Spleen (tissue), 11 donors: ENCODE results near the gene TBKBP1. TPM values are rescaled to one million over a fixed set of nuclear protein-coding genes. Genes with fewer than 3 reads are reported as not detected.

Experiments used
- DNase-seq: peaks from one replicate; pipeline ENCODE4 v3.0.0-alpha.2; 2020
- H3K27ac ChIP-seq, 8 donors: fragments of 200-600 bp; sonication (generic) in 7 of 8; 1 replicate in 4 of 8; 2 replicates in 4 of 8; pipeline versions ENCODE4 v1.5.0 to v1.8.0; 2016 to 2021; ENCODE audit warnings: inconsistent platforms in 4 of 8, mild to moderate bottlenecking in 4 of 8, moderate library complexity in 1 of 8
- H3K27me3 ChIP-seq, 7 donors: fragments of 200-600 bp; sonication (generic) in 6 of 7; replicated peaks in 1 of 7; 1 replicate in 4 of 7; 2 replicates in 3 of 7; pipeline versions ENCODE4 v1.5.0 to v1.8.0; 2016 to 2021; ENCODE audit warnings: inconsistent platforms in 3 of 7, mild to moderate bottlenecking in 1 of 7
- H3K36me3 ChIP-seq, 6 donors: fragments of 200-600 bp; sonication (generic) in 5 of 6; 1 replicate in 4 of 6; 2 replicates in 2 of 6; pipeline versions ENCODE4 v1.5.0 to v1.8.0; 2016 to 2021; ENCODE audit warnings: inconsistent platforms in 2 of 6
- H3K4me1 ChIP-seq, 6 donors: fragments of 200-600 bp; sonication (generic) in 5 of 6; 1 replicate in 3 of 6; 2 replicates in 3 of 6; pipeline versions ENCODE4 v1.5.0 to v1.8.0; 2016 to 2021; ENCODE audit warnings: inconsistent platforms in 3 of 6
- H3K4me3 ChIP-seq, 8 donors: fragments of 200-600 bp; sonication (generic) in 7 of 8; 1 replicate in 4 of 8; 2 replicates in 4 of 8; pipeline versions ENCODE4 v1.5.0 to v1.8.0; 2016 to 2021; ENCODE audit warnings: inconsistent platforms in 4 of 8, mild to moderate bottlenecking in 4 of 8, moderate library complexity in 2 of 8
- H3K9me3 ChIP-seq, 8 donors: fragments of 200-600 bp; sonication (generic) in 7 of 8; 1 replicate in 4 of 8; 2 replicates in 4 of 8; pipeline versions ENCODE4 v1.5.0 to v1.8.0; 2016 to 2021; ENCODE audit warnings: inconsistent platforms in 4 of 8
- CTCF ChIP-seq, 11 experiments: fragments of 200-600 bp in 7 of 11; fragments of 450-650 bp in 4 of 11; sonication (generic) in 4 of 11; IDR thresholded peaks in 8 of 11; conservative IDR thresholded peaks in 3 of 11; 1 replicate in 7 of 11; 2 replicates in 4 of 11; pipeline versions ENCODE4 v1.4.0 to v1.8.0; 2016 to 2021; ENCODE audit warnings: antibody characterized with exemption in 11 of 11, inconsistent platforms in 4 of 11, mild to moderate bottlenecking in 1 of 11
- POLR2A ChIP-seq, 3 donors: fragments of 450-650 bp; IDR thresholded peaks; one replicate each; pipeline ENCODE4 v1.5.1; 2017; ENCODE audit warnings: antibody characterized with exemption in 3 of 3, mild to moderate bottlenecking in 1 of 3
- POLR2AphosphoS5 ChIP-seq, 3 donors: sonication (generic); formaldehyde crosslinking; IDR thresholded peaks; one replicate each; pipeline ENCODE4 v1.5.1; 2017; ENCODE audit warnings: antibody characterized with exemption in 3 of 3
- WGBS, 5 donors: extraction: QIAGEN DNeasy Blood & Tissue Kit in 3 of 5; methylation state at CpG; one replicate each; pipeline versions ENCODE4 v1.1.5 to v1.1.7; 2013 to 2018; 5-methylcytosine and 5-hydroxymethylcytosine counted together
- intact Hi-C: fragments of 100-400 bp; cut with DNase I; formaldehyde crosslinking; loops from one replicate; pipeline ENCODE4 v1.15.0; 2023; ENCODE audit warnings: low total_unique reads
- polyA plus RNA-seq, 3 donors: library from polyadenylated mRNA; stranded (reverse); fragments of 200-250 nt; gene quantifications; one replicate each; pipeline ENCODE4 v1.2.1, GENCODE V29; 2013
- total RNA-seq, 7 donors: library from RNA; depleted of rRNA in 3 of 7; stranded (reverse); fragments of >200 nt in 3 of 7; fragmentation: NEBNext Ultra II Directional in 4 of 7; extraction: Animal tissue kit (Norgen Biotek cat#: 25700) in 4 of 7; gene quantifications; one replicate each; pipeline versions ENCODE4 v1.1.0 to v1.2.1, GENCODE V29; 2016 to 2021
- donor health status: healthy with polysubstance abuse.
- donor health status: DM: no; HTN: no; CAD: no; lungs with moderate emphysema.
- donor health status: DM: no; HTN: no; CAD: no.
- donor health status: Bipolar disorder and iron deficiency.
- donor health status: healthy.
- donor health status: DM: no; HTN: no; CAD: no.
- donor health status: DM: yes; HTN: yes; CAD: no.

Gene TBKBP1
- total and polyA plus RNA-seq, 10 donors = 3.8 to 28.0 (median 16.9) TPM

- Histone ChIP-seq H3K4me1 (peaks cover 0 to 88% (median 27%) of the 10 kb centered on the region in 6 donors), H3K4me3 (peak overlapping the region in 1 of 8 donors; percentile 32), H3K27me3 (no peaks in the 10 kb centered on the region), H3K27ac (peak overlapping the region in 7 of 8 donors; percentile 49 to 90 (median 83)), H3K9me3 (no peaks in the 10 kb centered on the region), H3K36me3 (peaks cover 0 to 100% (median 97%) of the 10 kb centered on the region in 6 donors)
- no peak for DNase-seq
- 0 to 8% (median 4%) methylated on average over 1 of the region's 1 CpG for WGBS, 5 donors
- TF ChIP-seq CTCF (IDR thresholded peaks at IDR 0.05 in 8 of 11, conservative IDR thresholded peaks at IDR 0.05 in 3 of 11) = no peak
- no peak for TF ChIP-seq POLR2A (IDR thresholded peaks at IDR 0.05)
- TF ChIP-seq POLR2AphosphoS5 (IDR thresholded peaks at IDR 0.05) = no peak
- intact Hi-C loops = loop anchor here (10.0 kb wide), 1 partner anchor 135 kb away; no protein-coding TSS in a partner anchor
Measured at GRCh38 chr17:47670064-47670463, 23.9 kb upstream of the TBKBP1 start.

- intact Hi-C loops = loop anchor here (10.0 kb wide), 1 partner anchor 130 kb away; no protein-coding TSS in a partner anchor
- Histone ChIP-seq H3K4me3 (no peak overlapping the region), H3K4me1 (peaks cover 0 to 58% (median 17%) of the 10 kb centered on the region in 6 donors), H3K9me3 (no peaks in the 10 kb centered on the region), H3K27ac (peak overlapping the region in 2 of 8 donors; percentile 17 to 19), H3K36me3 (peaks cover 2 to 100% (median 100%) of the 10 kb centered on the region in 6 donors), H3K27me3 (no peaks in the 10 kb centered on the region)
- 80 to 89% (median 87%) methylated on average over 4 of the region's 4 CpGs for WGBS, 5 donors
- TF ChIP-seq POLR2AphosphoS5 (IDR thresholded peaks at IDR 0.05) (peak in 1 of 3 donors; percentile 7), CTCF (IDR thresholded peaks at IDR 0.05 in 8 of 11, conservative IDR thresholded peaks at IDR 0.05 in 3 of 11) (no peak)
- no peak for DNase-seq
Measured at GRCh38 chr17:47674499-47674898, 19.5 kb upstream of the TBKBP1 start.

GRCh38 chr17:47675380-47676198, 18.4 kb upstream of the TBKBP1 start:
- peak overlapping the region in 3 of 8 donors; percentile 9 to 19 (median 12) for H3K27ac ChIP-seq

More at GRCh38 chr17:47675380-47676198, 18.4 kb upstream of the TBKBP1 start:
- no peak for TF ChIP-seq CTCF (IDR thresholded peaks at IDR 0.05 in 8 of 11, conservative IDR thresholded peaks at IDR 0.05 in 3 of 11)
- TF ChIP-seq POLR2A (IDR thresholded peaks at IDR 0.05) = no peak
- TF ChIP-seq POLR2AphosphoS5 (IDR thresholded peaks at IDR 0.05) = no peak
- DNase-seq = no peak
- intact Hi-C loops = loop anchor here (10.0 kb wide), 1 partner anchor 129 kb away; no protein-coding TSS in a partner anchor
- Histone ChIP-seq H3K27me3 (no peaks in the 10 kb centered on the region), H3K4me3 (no peak overlapping the region), H3K9me3 (no peaks in the 10 kb centered on the region), H3K4me1 (peaks cover 0 to 47% (median 7%) of the 10 kb centered on the region in 6 donors), H3K36me3 (peaks cover 5 to 100% (median 100%) of the 10 kb centered on the region in 6 donors)
- 96 to 100% (median 97%) methylated on average over 2 of the region's 2 CpGs for WGBS, 5 donors
